ENCODE results near the gene LIPG. TPM values are rescaled to one million over a fixed set of nuclear protein-coding genes. Genes with fewer than 3 reads are reported as not detected.

LIPG gene
- 18.4 and 29.7 TPM in 2 replicates for total RNA-seq

DNA sequence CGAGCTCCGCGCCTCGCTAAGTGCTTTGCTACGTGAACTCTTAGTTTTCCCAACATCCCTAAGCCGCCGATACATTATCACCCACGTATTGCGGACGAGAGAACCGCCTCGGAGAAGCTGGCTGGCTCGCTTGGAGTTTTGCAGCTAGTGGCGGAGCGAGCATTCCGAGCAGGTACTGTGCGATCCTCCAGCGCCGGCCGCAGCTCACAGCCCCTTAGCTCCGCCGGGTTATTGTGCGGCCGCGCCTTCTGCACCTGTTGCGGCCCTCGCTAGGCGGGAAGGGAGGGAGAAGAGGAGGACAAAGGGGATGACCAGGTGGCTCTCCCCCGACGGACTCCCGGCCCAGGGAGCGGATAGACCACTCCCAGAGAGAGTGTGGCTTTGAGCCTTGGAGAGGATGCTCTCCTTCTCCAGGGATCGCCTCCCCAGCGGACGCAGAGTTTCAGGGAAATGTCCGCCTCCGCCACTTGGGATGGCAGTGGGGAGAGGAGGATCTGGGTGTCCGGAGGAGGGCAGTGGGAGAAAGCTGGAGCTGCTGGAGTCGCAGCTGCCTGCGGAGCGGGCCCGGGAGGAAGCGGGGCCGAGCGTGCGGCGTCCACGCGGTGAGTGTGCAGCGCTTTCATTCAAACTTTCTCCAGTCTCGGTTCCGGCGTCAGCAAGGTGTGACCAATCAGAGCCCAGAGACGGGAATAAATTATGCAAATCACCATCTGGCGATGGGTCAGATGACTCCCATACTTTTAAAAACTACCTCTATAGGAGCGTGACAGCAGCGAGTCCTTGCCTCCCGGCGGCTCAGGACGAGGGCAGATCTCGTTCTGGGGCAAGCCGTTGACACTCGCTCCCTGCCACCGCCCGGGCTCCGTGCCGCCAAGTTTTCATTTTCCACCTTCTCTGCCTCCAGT, at the start of gene LIPG:
Gene LIPG (plus strand): TSS at position 769 of the 905 bp plus-strand sequence. CDS start 252 bp downstream, outside the sequence.

Other genes with a start within 250 kb of the LIPG start
- gene DYM, start 101.4 kb upstream of the LIPG start, total RNA-seq = 32.1 and 46.5 TPM in 2 replicates
- 10.9 and 13.7 TPM in 2 replicates for gene C18orf32, start 74.8 kb upstream of the LIPG start, total RNA-seq
- 2,341 and 2,684 TPM in 2 replicates for gene RPL17, start 69.6 kb upstream of the LIPG start, total RNA-seq